ENCODE measurements around the gene KIF21A. TPM values are rescaled to one million over a fixed set of nuclear protein-coding genes. Genes with fewer than 3 reads are reported as not detected.

The KIF21A gene
- total RNA-seq, 1 donor from 2014 or later, result 12.1 TPM

- H3K4me3 ChIP-seq, result no peak overlapping the region
- ATAC-seq (no peak), DNase-seq (no peak)
- no peaks in the 10 kb centered on the region for H3K27me3 ChIP-seq (ENCODE audit: low read depth)
- H3K27ac ChIP-seq, result no peak overlapping the region
- no peak for TF ChIP-seq CTCF (IDR thresholded peaks at IDR 0.05)
- no peaks in the 10 kb centered on the region for H3K36me3 ChIP-seq
- intact Hi-C loops (cut with DNase I), result no loop called here
- no peaks in the 10 kb centered on the region for H3K4me1 ChIP-seq
- H3K9me3 ChIP-seq, result no peaks in the 10 kb centered on the region
Observed at GRCh38 chr12:39419471-39419870, 23.4 kb downstream of the KIF21A start.

- Histone ChIP-seq H3K27ac (no peak overlapping the region), H3K27me3 (ENCODE audit: low read depth) (no peaks in the 10 kb centered on the region), H3K4me3 (no peak overlapping the region), H3K36me3 (no peaks in the 10 kb centered on the region), H3K4me1 (no peaks in the 10 kb centered on the region), H3K9me3 (no peaks in the 10 kb centered on the region)
- TF ChIP-seq CTCF (IDR thresholded peaks at IDR 0.05), result no peak
- ATAC-seq, result no peak
- no peak for DNase-seq
- intact Hi-C loops (cut with DNase I), result no loop called here
Observed at GRCh38 chr12:39417916-39418315, 25.0 kb downstream of the KIF21A start.

- DNase-seq (no peak), ATAC-seq (no peak)
- Histone ChIP-seq H3K27me3 (ENCODE audit: low read depth) (no peaks in the 10 kb centered on the region), H3K9me3 (no peaks in the 10 kb centered on the region), H3K4me1 (no peaks in the 10 kb centered on the region), H3K4me3 (no peak overlapping the region), H3K36me3 (no peaks in the 10 kb centered on the region), H3K27ac (no peak overlapping the region)
- intact Hi-C loops (cut with DNase I), result no loop called here
- no peak for TF ChIP-seq CTCF (IDR thresholded peaks at IDR 0.05)
Observed at GRCh38 chr12:39413836-39414771, 28.8 kb downstream of the KIF21A start.

GRCh38 chr12:39412210-39412609, 30.7 kb downstream of the KIF21A start:
- H3K4me3 ChIP-seq, result no peak overlapping the region
- no peaks in the 10 kb centered on the region for H3K9me3 ChIP-seq
- H3K27me3 ChIP-seq (ENCODE audit: low read depth), result no peaks in the 10 kb centered on the region
- TF ChIP-seq CTCF (IDR thresholded peaks at IDR 0.05), result no peak
- no peak for DNase-seq
- H3K36me3 ChIP-seq, result no peaks in the 10 kb centered on the region
- H3K27ac ChIP-seq, result no peak overlapping the region
- no peak for ATAC-seq
- intact Hi-C loops (cut with DNase I), result no loop called here
- H3K4me1 ChIP-seq, result no peaks in the 10 kb centered on the region

GRCh38 chr12:39406262-39406661, 36.7 kb downstream of the KIF21A start:
- Histone ChIP-seq H3K27ac (no peak overlapping the region), H3K27me3 (ENCODE audit: low read depth) (no peaks in the 10 kb centered on the region), H3K4me3 (no peak overlapping the region), H3K9me3 (no peaks in the 10 kb centered on the region), H3K4me1 (no peaks in the 10 kb centered on the region), H3K36me3 (no peaks in the 10 kb centered on the region)
- ATAC-seq, result no peak
- no peak for DNase-seq
- no peak for TF ChIP-seq CTCF (IDR thresholded peaks at IDR 0.05)
- intact Hi-C loops (cut with DNase I), result no loop called here
